GM23338 (cell line): Measurements from ENCODE around the gene UPP2. TPM values are rescaled to one million over a fixed set of nuclear protein-coding genes. Genes with fewer than 3 reads are reported as not detected.

Experiments
- ATAC-seq: fragments of 200-7000 bp; cut with Tn5 transposase; 3 replicates; pipeline ENCODE4 v1.9.1; 2020
- DNase-seq: peaks from one replicate; pipeline ENCODE4 v3.0.0-alpha.2; 2015; ENCODE audit warnings: low spot score
- H2AFZ ChIP-seq: fragments of 200-600 bp; sonication (generic); 2 replicates; pipeline ENCODE4 v1.8.0; 2016; ENCODE audit warnings: antibody characterized with exemption, mild to moderate bottlenecking, moderate library complexity
- H3F3A ChIP-seq: fragments of 200-600 bp; sonication (generic); replicated peaks from 2 replicates; pipeline ENCODE4 v1.8.0; 2017; ENCODE audit warnings: antibody characterized with exemption, mixed run types, low read depth
- H3K27ac ChIP-seq: fragments of 200-600 bp; sonication (generic); 2 replicates; pipeline ENCODE4 v1.6.1; 2016; ENCODE audit warnings: low read depth
- H3K27me3 ChIP-seq: fragments of 200-600 bp; sonication (generic); 2 replicates; pipeline ENCODE4 v1.8.0; 2016; ENCODE audit warnings: mild to moderate bottlenecking, mixed run types, moderate library complexity; ENCODE audit not compliant: insufficient read depth
- H3K36me3 ChIP-seq: fragments of 200-600 bp; sonication (generic); 2 replicates; pipeline ENCODE4 v1.8.0; 2016; ENCODE audit warnings: mild to moderate bottlenecking; ENCODE audit not compliant: insufficient read depth
- H3K4me1 ChIP-seq: fragments of 200-600 bp; sonication (generic); 2 replicates; pipeline ENCODE4 v1.8.0; 2016; ENCODE audit warnings: mild to moderate bottlenecking, moderate library complexity; ENCODE audit not compliant: insufficient read depth
- H3K4me2 ChIP-seq: fragments of 200-600 bp; sonication (generic); 2 replicates; pipeline ENCODE4 v1.7.1; 2017; ENCODE audit warnings: mixed run types
- H3K4me3 ChIP-seq: fragments of 200-600 bp; sonication (generic); 2 replicates; pipeline ENCODE4 v1.6.1; 2016; ENCODE audit warnings: mixed run types
- H3K79me2 ChIP-seq: fragments of 200-600 bp; sonication (generic); replicated peaks from 2 replicates; pipeline ENCODE4 v1.8.0; 2017; ENCODE audit warnings: mild to moderate bottlenecking; ENCODE audit not compliant: insufficient read depth
- H3K9me2 ChIP-seq: fragments of 200-600 bp; sonication (generic); 2 replicates; pipeline ENCODE4 v1.8.0; 2017; ENCODE audit not compliant: insufficient read depth
- H4K20me1 ChIP-seq: fragments of 200-600 bp; sonication (generic); replicated peaks from 2 replicates; pipeline ENCODE4 v1.8.0; 2017; ENCODE audit warnings: mild to moderate bottlenecking; ENCODE audit not compliant: insufficient read depth
- H3K27ac Mint-ChIP-seq: 2 replicates; pipeline ENCODE4 v1.8.0; 2020; ENCODE audit warnings: inconsistent platforms, mild to moderate bottlenecking, moderate library complexity, mixed read lengths
- H3K27me3 Mint-ChIP-seq: 3 replicates; pipeline ENCODE4 v1.8.0; 2022; ENCODE audit warnings: low read depth, mild to moderate bottlenecking, moderate library complexity, mixed read lengths, inconsistent platforms; ENCODE audit not compliant: insufficient read depth, poor library complexity
- H3K36me3 Mint-ChIP-seq: 3 replicates; pipeline ENCODE4 v1.8.0; 2021; ENCODE audit warnings: low read depth, mild to moderate bottlenecking, inconsistent platforms, moderate library complexity, mixed read lengths
- H3K4me1 Mint-ChIP-seq: 3 replicates; pipeline ENCODE4 v1.8.0; 2020; ENCODE audit warnings: mild to moderate bottlenecking, inconsistent platforms, mixed read lengths
- H3K4me3 Mint-ChIP-seq: 3 replicates; pipeline ENCODE4 v1.8.0; 2021; ENCODE audit warnings: moderate library complexity, mild to moderate bottlenecking, inconsistent platforms, mixed read lengths
- H3K9me3 Mint-ChIP-seq: 3 replicates; pipeline ENCODE4 v1.8.0; 2020; ENCODE audit warnings: moderate library complexity, mild to moderate bottlenecking, inconsistent platforms, mixed read lengths
- EZH2 ChIP-seq: fragments of 200-600 bp; sonication (generic); IDR thresholded peaks from one replicate; pipeline ENCODE4 v1.8.0; 2017; ENCODE audit warnings: antibody characterized with exemption, mild to moderate bottlenecking, low read depth; ENCODE audit not compliant: unreplicated experiment
- JUNB ChIP-seq: IDR thresholded peaks from one replicate; pipeline ENCODE4 v1.6.1; 2016; ENCODE audit warnings: antibody characterized with exemption; ENCODE audit not compliant: unreplicated experiment
- NANOG ChIP-seq: IDR thresholded peaks from 2 replicates; pipeline ENCODE4 v1.6.1; 2016; ENCODE audit warnings: antibody characterized with exemption, borderline replicate concordance
- POLR2AphosphoS5 ChIP-seq: IDR thresholded peaks from 2 replicates; pipeline ENCODE4 v1.6.1; 2016; ENCODE audit warnings: antibody characterized with exemption, low read depth
- STAT1 ChIP-seq: IDR thresholded peaks from one replicate; pipeline ENCODE4 v1.6.1; 2016; ENCODE audit warnings: antibody characterized with exemption; ENCODE audit not compliant: unreplicated experiment
- ZNF331 ChIP-seq: fragments of 250-450 bp; sonication (Bioruptor Pico); IDR thresholded peaks from 2 replicates; pipeline ENCODE4 v1.5.0; 2020; ENCODE audit warnings: low read depth, mild to moderate bottlenecking, moderate library complexity
- polyA plus RNA-seq: library from polyadenylated mRNA; unstranded; fragments of >200 nt; fragmentation: Nextera tagmentation; extraction: Ambion mirVana; gene quantifications from 2 replicates; pipeline ENCODE4 v1.2.1, GENCODE V29; 2016
- total RNA-seq: library from RNA; depleted of rRNA; stranded (reverse); fragments of >200 nt; shearing (Covaris generic); gene quantifications from 2 replicates; pipeline ENCODE4 v1.2.3, GENCODE V29; 2014
- TF ChIP-seq, protein P1 (sequence below): IDR thresholded peaks from one replicate; pipeline ENCODE4 v1.6.1; 2018; ENCODE audit warnings: antibody characterized with exemption; ENCODE audit not compliant: unreplicated experiment
- TF ChIP-seq, protein P2 (sequence below): IDR thresholded peaks from 2 replicates; pipeline ENCODE4 v1.6.1; 2016; ENCODE audit warnings: antibody characterized with exemption
- TF ChIP-seq, protein P3 (sequence below): fragments of 250-450 bp; sonication (Bioruptor Pico); IDR thresholded peaks from 2 replicates; pipeline ENCODE4 v1.5.0; 2020; ENCODE audit warnings: mild to moderate bottlenecking, moderate library complexity
- TF ChIP-seq, protein P4 (sequence below), 2 experiments: fragments of 200-600 bp in 1 of 2; sonication (generic) in 1 of 2; conservative IDR thresholded peaks; 2 replicates each; pipeline versions ENCODE4 v1.5.1 to v1.6.1; 2016 to 2017; ENCODE audit warnings: antibody characterized with exemption in 2 of 2, low read depth in 2 of 2, mild to moderate bottlenecking in 2 of 2, moderate library complexity in 1 of 2

Gene UPP2
- total and polyA plus RNA-seq, 2 experiments from 2014 or later, result not detected

DNA sequence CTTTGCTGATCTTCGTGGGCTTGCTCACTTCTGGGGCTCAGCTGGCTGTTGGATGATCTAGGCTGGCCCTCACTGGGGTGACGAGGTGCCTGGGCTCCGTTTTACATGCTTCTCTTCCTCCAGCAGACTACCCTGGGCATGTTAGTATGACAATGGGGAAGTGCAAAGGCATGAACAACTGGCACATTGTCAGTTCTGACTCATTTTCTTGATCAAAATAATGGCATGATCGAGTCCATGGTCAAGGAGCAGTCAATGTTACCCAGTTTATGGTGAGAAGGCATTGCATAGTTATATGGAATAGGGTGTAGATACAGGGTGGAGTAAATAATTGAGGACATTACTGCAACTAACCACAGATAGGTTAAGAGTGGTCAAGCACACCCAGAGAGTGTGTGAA is 10.0 kb upstream of the UPP2 start (continued):
- TF ChIP-seq, protein P1, sequence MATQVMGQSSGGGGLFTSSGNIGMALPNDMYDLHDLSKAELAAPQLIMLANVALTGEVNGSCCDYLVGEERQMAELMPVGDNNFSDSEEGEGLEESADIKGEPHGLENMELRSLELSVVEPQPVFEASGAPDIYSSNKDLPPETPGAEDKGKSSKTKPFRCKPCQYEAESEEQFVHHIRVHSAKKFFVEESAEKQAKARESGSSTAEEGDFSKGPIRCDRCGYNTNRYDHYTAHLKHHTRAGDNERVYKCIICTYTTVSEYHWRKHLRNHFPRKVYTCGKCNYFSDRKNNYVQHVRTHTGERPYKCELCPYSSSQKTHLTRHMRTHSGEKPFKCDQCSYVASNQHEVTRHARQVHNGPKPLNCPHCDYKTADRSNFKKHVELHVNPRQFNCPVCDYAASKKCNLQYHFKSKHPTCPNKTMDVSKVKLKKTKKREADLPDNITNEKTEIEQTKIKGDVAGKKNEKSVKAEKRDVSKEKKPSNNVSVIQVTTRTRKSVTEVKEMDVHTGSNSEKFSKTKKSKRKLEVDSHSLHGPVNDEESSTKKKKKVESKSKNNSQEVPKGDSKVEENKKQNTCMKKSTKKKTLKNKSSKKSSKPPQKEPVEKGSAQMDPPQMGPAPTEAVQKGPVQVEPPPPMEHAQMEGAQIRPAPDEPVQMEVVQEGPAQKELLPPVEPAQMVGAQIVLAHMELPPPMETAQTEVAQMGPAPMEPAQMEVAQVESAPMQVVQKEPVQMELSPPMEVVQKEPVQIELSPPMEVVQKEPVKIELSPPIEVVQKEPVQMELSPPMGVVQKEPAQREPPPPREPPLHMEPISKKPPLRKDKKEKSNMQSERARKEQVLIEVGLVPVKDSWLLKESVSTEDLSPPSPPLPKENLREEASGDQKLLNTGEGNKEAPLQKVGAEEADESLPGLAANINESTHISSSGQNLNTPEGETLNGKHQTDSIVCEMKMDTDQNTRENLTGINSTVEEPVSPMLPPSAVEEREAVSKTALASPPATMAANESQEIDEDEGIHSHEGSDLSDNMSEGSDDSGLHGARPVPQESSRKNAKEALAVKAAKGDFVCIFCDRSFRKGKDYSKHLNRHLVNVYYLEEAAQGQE, result no peak
- no peak for TF ChIP-seq EZH2
- TF ChIP-seq JUNB, result no peak
- TF ChIP-seq NANOG, result no peak

DNA sequence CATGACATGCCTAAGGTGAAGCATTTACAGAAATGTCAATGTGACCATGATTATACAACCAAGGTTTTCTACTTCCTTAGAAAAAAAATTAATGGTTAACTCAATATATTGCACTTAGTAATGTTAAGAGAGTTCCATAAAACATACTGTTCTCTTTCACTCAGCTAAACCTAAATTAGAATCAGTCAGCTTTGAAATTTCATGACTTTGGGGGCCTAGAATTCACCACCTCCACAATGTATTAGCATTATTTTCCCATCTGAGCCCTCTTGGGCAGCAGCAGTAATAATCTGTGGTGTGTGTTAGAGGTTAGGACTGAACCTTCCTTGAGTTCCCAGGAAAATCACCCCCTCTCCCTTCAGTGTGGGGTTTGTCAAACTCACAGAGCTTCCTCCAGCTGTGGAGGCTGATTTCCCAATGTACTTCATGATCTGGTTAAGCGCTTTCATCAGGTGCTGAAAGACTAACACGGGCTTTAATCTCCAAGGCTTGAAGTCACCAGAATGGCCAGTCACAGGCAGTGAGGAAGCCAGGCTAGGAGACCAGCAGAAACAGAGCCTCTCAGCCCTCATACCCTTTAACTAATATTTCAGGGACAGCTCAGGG is 7.1 kb upstream of the UPP2 start:
- Histone ChIP-seq H3K36me3 (no peaks in the 10 kb centered on the region), H4K20me1 (no peaks in the 10 kb centered on the region), H3F3A (no peaks in the 10 kb centered on the region), H3K27me3 (no peaks in the 10 kb centered on the region), H3K79me2 (no peaks in the 10 kb centered on the region), H2AFZ (no peak overlapping the region), H3K4me2 (no peak overlapping the region), H3K4me3 (no peak overlapping the region), H3K4me1 (0 out of 2 replicates have a peak, but pooled peaks cover 11% of the 10 kb centered on the region), H3K27ac (no peak overlapping the region), H3K9me2 (no peaks in the 10 kb centered on the region)
- Mint-ChIP-seq H3K4me1 (peaks cover 3% of the 10 kb centered on the region), H3K9me3 (no peaks in the 10 kb centered on the region), H3K4me3 (no peak overlapping the region), H3K27me3 (no peaks in the 10 kb centered on the region), H3K27ac (no peak overlapping the region), H3K36me3 (peaks cover 2% of the 10 kb centered on the region; the same call in 1 of the 3 replicates)
- no peak for ATAC-seq
- DNase-seq, result no peak
- TF ChIP-seq POLR2AphosphoS5 (no peak), ZNF331 (no peak), STAT1 (no peak), NANOG (no peak)
- TF ChIP-seq, protein P2, sequence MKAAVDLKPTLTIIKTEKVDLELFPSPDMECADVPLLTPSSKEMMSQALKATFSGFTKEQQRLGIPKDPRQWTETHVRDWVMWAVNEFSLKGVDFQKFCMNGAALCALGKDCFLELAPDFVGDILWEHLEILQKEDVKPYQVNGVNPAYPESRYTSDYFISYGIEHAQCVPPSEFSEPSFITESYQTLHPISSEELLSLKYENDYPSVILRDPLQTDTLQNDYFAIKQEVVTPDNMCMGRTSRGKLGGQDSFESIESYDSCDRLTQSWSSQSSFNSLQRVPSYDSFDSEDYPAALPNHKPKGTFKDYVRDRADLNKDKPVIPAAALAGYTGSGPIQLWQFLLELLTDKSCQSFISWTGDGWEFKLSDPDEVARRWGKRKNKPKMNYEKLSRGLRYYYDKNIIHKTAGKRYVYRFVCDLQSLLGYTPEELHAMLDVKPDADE, result no peak
- TF ChIP-seq, protein P3, sequence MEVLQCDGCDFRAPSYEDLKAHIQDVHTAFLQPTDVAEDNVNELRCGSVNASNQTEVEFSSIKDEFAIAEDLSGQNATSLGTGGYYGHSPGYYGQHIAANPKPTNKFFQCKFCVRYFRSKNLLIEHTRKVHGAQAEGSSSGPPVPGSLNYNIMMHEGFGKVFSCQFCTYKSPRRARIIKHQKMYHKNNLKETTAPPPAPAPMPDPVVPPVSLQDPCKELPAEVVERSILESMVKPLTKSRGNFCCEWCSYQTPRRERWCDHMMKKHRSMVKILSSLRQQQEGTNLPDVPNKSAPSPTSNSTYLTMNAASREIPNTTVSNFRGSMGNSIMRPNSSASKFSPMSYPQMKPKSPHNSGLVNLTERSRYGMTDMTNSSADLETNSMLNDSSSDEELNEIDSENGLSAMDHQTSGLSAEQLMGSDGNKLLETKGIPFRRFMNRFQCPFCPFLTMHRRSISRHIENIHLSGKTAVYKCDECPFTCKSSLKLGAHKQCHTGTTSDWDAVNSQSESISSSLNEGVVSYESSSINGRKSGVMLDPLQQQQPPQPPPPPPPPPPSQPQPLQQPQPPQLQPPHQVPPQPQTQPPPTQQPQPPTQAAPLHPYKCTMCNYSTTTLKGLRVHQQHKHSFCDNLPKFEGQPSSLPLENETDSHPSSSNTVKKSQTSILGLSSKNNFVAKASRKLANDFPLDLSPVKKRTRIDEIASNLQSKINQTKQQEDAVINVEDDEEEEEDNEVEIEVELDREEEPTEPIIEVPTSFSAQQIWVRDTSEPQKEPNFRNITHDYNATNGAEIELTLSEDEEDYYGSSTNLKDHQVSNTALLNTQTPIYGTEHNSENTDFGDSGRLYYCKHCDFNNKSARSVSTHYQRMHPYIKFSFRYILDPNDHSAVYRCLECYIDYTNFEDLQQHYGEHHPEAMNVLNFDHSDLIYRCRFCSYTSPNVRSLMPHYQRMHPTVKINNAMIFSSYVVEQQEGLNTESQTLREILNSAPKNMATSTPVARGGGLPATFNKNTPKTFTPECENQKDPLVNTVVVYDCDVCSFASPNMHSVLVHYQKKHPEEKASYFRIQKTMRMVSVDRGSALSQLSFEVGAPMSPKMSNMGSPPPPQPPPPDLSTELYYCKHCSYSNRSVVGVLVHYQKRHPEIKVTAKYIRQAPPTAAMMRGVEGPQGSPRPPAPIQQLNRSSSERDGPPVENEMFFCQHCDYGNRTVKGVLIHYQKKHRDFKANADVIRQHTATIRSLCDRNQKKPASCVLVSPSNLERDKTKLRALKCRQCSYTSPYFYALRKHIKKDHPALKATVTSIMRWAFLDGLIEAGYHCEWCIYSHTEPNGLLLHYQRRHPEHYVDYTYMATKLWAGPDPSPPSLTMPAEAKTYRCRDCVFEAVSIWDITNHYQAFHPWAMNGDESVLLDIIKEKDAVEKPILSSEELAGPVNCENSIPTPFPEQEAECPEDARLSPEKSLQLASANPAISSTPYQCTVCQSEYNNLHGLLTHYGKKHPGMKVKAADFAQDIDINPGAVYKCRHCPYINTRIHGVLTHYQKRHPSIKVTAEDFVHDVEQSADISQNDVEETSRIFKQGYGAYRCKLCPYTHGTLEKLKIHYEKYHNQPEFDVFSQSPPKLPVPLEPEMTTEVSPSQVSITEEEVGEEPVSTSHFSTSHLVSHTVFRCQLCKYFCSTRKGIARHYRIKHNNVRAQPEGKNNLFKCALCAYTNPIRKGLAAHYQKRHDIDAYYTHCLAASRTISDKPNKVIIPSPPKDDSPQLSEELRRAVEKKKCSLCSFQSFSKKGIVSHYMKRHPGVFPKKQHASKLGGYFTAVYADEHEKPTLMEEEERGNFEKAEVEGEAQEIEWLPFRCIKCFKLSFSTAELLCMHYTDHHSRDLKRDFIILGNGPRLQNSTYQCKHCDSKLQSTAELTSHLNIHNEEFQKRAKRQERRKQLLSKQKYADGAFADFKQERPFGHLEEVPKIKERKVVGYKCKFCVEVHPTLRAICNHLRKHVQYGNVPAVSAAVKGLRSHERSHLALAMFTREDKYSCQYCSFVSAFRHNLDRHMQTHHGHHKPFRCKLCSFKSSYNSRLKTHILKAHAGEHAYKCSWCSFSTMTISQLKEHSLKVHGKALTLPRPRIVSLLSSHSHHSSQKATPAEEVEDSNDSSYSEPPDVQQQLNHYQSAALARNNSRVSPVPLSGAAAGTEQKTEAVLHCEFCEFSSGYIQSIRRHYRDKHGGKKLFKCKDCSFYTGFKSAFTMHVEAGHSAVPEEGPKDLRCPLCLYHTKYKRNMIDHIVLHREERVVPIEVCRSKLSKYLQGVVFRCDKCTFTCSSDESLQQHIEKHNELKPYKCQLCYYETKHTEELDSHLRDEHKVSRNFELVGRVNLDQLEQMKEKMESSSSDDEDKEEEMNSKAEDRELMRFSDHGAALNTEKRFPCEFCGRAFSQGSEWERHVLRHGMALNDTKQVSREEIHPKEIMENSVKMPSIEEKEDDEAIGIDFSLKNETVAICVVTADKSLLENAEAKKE, result no peak
- TF ChIP-seq, protein P4, sequence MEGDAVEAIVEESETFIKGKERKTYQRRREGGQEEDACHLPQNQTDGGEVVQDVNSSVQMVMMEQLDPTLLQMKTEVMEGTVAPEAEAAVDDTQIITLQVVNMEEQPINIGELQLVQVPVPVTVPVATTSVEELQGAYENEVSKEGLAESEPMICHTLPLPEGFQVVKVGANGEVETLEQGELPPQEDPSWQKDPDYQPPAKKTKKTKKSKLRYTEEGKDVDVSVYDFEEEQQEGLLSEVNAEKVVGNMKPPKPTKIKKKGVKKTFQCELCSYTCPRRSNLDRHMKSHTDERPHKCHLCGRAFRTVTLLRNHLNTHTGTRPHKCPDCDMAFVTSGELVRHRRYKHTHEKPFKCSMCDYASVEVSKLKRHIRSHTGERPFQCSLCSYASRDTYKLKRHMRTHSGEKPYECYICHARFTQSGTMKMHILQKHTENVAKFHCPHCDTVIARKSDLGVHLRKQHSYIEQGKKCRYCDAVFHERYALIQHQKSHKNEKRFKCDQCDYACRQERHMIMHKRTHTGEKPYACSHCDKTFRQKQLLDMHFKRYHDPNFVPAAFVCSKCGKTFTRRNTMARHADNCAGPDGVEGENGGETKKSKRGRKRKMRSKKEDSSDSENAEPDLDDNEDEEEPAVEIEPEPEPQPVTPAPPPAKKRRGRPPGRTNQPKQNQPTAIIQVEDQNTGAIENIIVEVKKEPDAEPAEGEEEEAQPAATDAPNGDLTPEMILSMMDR (conservative IDR thresholded peaks at IDR 0.05; ENCODE audit: low read depth in 2 of 2), result no peak
